H1 (cell line): Measurements from ENCODE around the gene TECR. TPM values are rescaled to one million over a fixed set of nuclear protein-coding genes. Genes with fewer than 3 reads are reported as not detected.

Experiments
- CTCF ChIA-PET: fragments of 300-600 bp; sonication (Branson Sonifier 250); formaldehyde crosslinking; loops from one replicate; lab custom pipeline; 2021; ENCODE audit not compliant: partially characterized antibody; lab: Charles Lee
- POLR2A ChIA-PET: fragments of 300-600 bp; sonication (Branson Sonifier 250); formaldehyde crosslinking; loops from one replicate; lab custom pipeline; 2021; ENCODE audit warnings: inconsistent platforms; ENCODE audit not compliant: partially characterized antibody; lab: Charles Lee
- DNase-seq, 2 experiments: peaks; one replicate each; pipeline versions ENCODE4 v3.0.0 to v3.0.0-alpha.2; 2010 to 2022; ENCODE audit warnings: low spot score in 2 of 2, low read depth in 1 of 2, mixed read lengths in 1 of 2
- FAIRE-seq: peaks from 2 replicates; lab custom pipeline; 2011; peaks lifted over from hg19 to GRCh38; lab: Jason Lieb, UNC
- H2AFZ ChIP-seq: 2 replicates; pipeline ENCODE4 v1.8.1; 2012; ENCODE audit warnings: low read length, inconsistent platforms
- H2AK5ac ChIP-seq: 2 replicates; pipeline ENCODE4 v1.6.1; 2013; ENCODE audit warnings: low read depth, low read length
- H2BK120ac ChIP-seq: replicated peaks from 2 replicates; pipeline ENCODE3; 2013; ENCODE audit warnings: low read depth, low read length, inconsistent platforms
- H2BK12ac ChIP-seq: 2 replicates; pipeline ENCODE4 v1.6.1; 2013; ENCODE audit warnings: low read depth, low read length
- H2BK15ac ChIP-seq: 2 replicates; pipeline ENCODE4 v1.6.1; 2013; ENCODE audit warnings: low read length
- H2BK20ac ChIP-seq: 2 replicates; pipeline ENCODE4 v1.6.1; 2013; ENCODE audit warnings: low read length
- H2BK5ac ChIP-seq: 2 replicates; pipeline ENCODE4 v1.6.1; 2013; ENCODE audit warnings: low read depth, low read length
- H3K14ac ChIP-seq: 2 replicates; pipeline ENCODE4 v1.6.1; 2013; ENCODE audit warnings: inconsistent platforms; ENCODE audit not compliant: insufficient read length
- H3K18ac ChIP-seq: 2 replicates; pipeline ENCODE4 v1.6.1; 2013; ENCODE audit warnings: low read length; ENCODE audit errors: extremely low read depth
- H3K23ac ChIP-seq: 2 replicates; pipeline ENCODE4 v1.6.1; 2013; ENCODE audit warnings: inconsistent platforms; ENCODE audit not compliant: insufficient read length
- H3K23me2 ChIP-seq: 2 replicates; pipeline ENCODE4 v1.6.1; 2013; ENCODE audit warnings: low read depth, low read length
- H3K27ac ChIP-seq: 2 replicates; pipeline ENCODE4 v1.6.1; 2011; ENCODE audit warnings: low read depth, low read length, inconsistent platforms
- H3K27me3 ChIP-seq, 4 experiments: replicated peaks in 1 of 4; 1 replicate in 1 of 4; 2 replicates in 3 of 4; pipeline versions ENCODE4 v1.6.1 to v1.8.1; 2011 to 2013; ENCODE audit warnings: low read length in 3 of 4, mild to moderate bottlenecking in 3 of 4, inconsistent platforms in 2 of 4, mixed read lengths in 2 of 4, moderate library complexity in 1 of 4; ENCODE audit not compliant: control insufficient read depth in 3 of 4, insufficient read depth in 3 of 4; ENCODE audit errors: extremely low read depth in 1 of 4
- H3K36me3 ChIP-seq, 4 experiments: 2 replicates each; pipeline versions ENCODE4 v1.6.1 to v1.8.1; 2011 to 2013; ENCODE audit warnings: mild to moderate bottlenecking in 4 of 4, low read length in 3 of 4, moderate library complexity in 2 of 4, control low read depth in 1 of 4, inconsistent platforms in 1 of 4; ENCODE audit not compliant: insufficient read depth in 4 of 4, control insufficient read depth in 2 of 4
- H3K4ac ChIP-seq: replicated peaks from 2 replicates; pipeline ENCODE3; 2013; ENCODE audit warnings: low read length, low read depth, mixed read lengths, inconsistent platforms; ENCODE audit not compliant: insufficient read length
- H3K4me1 ChIP-seq, 4 experiments: replicated peaks in 1 of 4; 1 replicate in 1 of 4; 2 replicates in 3 of 4; pipeline versions ENCODE4 v1.6.1 to v1.8.1; 2011 to 2013; ENCODE audit warnings: low read length in 3 of 4, inconsistent platforms in 2 of 4, mixed read lengths in 1 of 4; ENCODE audit not compliant: insufficient read depth in 4 of 4, control insufficient read depth in 3 of 4
- H3K4me2 ChIP-seq, 2 experiments: 2 replicates each; pipeline versions ENCODE4 v1.6.1 to v1.8.1; 2011 to 2013; ENCODE audit warnings: low read depth in 2 of 2, low read length in 2 of 2, control low read depth in 1 of 2, inconsistent platforms in 1 of 2, mild to moderate bottlenecking in 1 of 2; ENCODE audit not compliant: insufficient read depth in 1 of 2
- H3K4me3 ChIP-seq, 4 experiments: fragments of 200-600, 300-600 bp in 1 of 4; sonication (generic), shearing (Covaris generic), sonication (Bioruptor Twin) in 1 of 4; 2 replicates each; pipeline versions ENCODE4 v1.5.1 to v1.8.1; 2011 to 2016; ENCODE audit warnings: low read length in 4 of 4, low read depth in 3 of 4, control low read depth in 2 of 4, inconsistent platforms in 2 of 4, mild to moderate bottlenecking in 2 of 4, mixed read lengths in 1 of 4, moderate library complexity in 1 of 4; ENCODE audit not compliant: insufficient read depth in 2 of 4; ENCODE audit errors: extremely low read depth in 1 of 4
- H3K56ac ChIP-seq: replicated peaks from 2 replicates; pipeline ENCODE3; 2013; ENCODE audit warnings: low read depth, mild to moderate bottlenecking, mixed read lengths, low read length, inconsistent platforms; ENCODE audit not compliant: insufficient read length
- H3K79me1 ChIP-seq: 2 replicates; pipeline ENCODE4 v1.6.1; 2013; ENCODE audit warnings: low read depth, low read length, control low read depth
- H3K79me2 ChIP-seq, 2 experiments: 2 replicates each; pipeline versions ENCODE4 v1.6.1 to v1.8.1; 2012 to 2013; ENCODE audit warnings: low read length in 2 of 2, mild to moderate bottlenecking in 2 of 2, inconsistent platforms in 1 of 2; ENCODE audit not compliant: insufficient read depth in 2 of 2, control insufficient read depth in 1 of 2
- H3K9ac ChIP-seq, 4 experiments: replicated peaks in 1 of 4; 1 replicate in 1 of 4; 2 replicates in 3 of 4; pipeline versions ENCODE4 v1.6.1 to v1.8.1; 2011 to 2013; ENCODE audit warnings: low read depth in 3 of 4, low read length in 3 of 4, control low read depth in 2 of 4, mild to moderate bottlenecking in 2 of 4, moderate library complexity in 2 of 4, inconsistent platforms in 1 of 4; ENCODE audit errors: extremely low read depth in 1 of 4
- H3K9me3 ChIP-seq, 2 experiments: 2 replicates each; pipeline versions ENCODE4 v1.6.1 to v1.8.1; 2012 to 2013; ENCODE audit warnings: mild to moderate bottlenecking in 2 of 2, moderate library complexity in 2 of 2, control low read depth in 1 of 2, inconsistent platforms in 1 of 2, low read depth in 1 of 2, low read length in 1 of 2, mixed read lengths in 1 of 2; ENCODE audit not compliant: insufficient read depth in 2 of 2
- H4K20me1 ChIP-seq, 2 experiments: replicated peaks in 1 of 2; 2 replicates each; pipeline versions ENCODE3 to v1.8.1; 2011 to 2013; ENCODE audit warnings: inconsistent platforms in 2 of 2, low read length in 2 of 2, mild to moderate bottlenecking in 1 of 2; ENCODE audit not compliant: insufficient read depth in 2 of 2, control insufficient read depth in 1 of 2
- H4K5ac ChIP-seq: 2 replicates; pipeline ENCODE4 v1.6.1; 2013; ENCODE audit warnings: low read length, low read depth, mixed read lengths, inconsistent platforms; ENCODE audit not compliant: insufficient read length
- H4K8ac ChIP-seq: 2 replicates; pipeline ENCODE4 v1.8.0; 2013; ENCODE audit warnings: mild to moderate bottlenecking, moderate library complexity, low read length, inconsistent platforms; ENCODE audit not compliant: insufficient read depth; ENCODE audit errors: extremely low read depth
- H4K91ac ChIP-seq: replicated peaks from 2 replicates; pipeline ENCODE3; 2013; ENCODE audit warnings: low read length, mixed read lengths, inconsistent platforms; ENCODE audit not compliant: insufficient read length
- RBBP5 ChIP-seq: IDR thresholded peaks from 2 replicates; pipeline ENCODE4 v1.7.1; 2012; ENCODE audit warnings: low read depth, mild to moderate bottlenecking, inconsistent platforms, low read length, moderate library complexity, borderline replicate concordance
- WGBS, 2 experiments: shearing (Covaris generic) in 1 of 2; methylation state at CpG; one replicate each; pipeline versions ENCODE4 v1.1.6 to v1.1.7; 2013 to 2015; ENCODE audit warnings: low lambda C conversion rate in 2 of 2, mixed read lengths in 2 of 2, inconsistent platforms in 1 of 2, low coverage in 1 of 2, missing lambda C conversion rate in 1 of 2; ENCODE audit not compliant: insufficient replicate concordance in 2 of 2, insufficient coverage in 1 of 2, insufficient read length in 1 of 2; ENCODE audit errors: extremely low coverage in 1 of 2, missing lambda C conversion rate in 1 of 2; 5-methylcytosine and 5-hydroxymethylcytosine counted together
- polyA plus RNA-seq, 7 experiments: library from polyadenylated mRNA; depleted of rRNA in 3 of 7; stranded (reverse) in 5 of 7; unstranded in 2 of 7; fragments of >200 nt in 5 of 7; fragments of 200-250 nt in 2 of 7; gene quantifications; 1 replicate in 5 of 7; 2 replicates in 1 of 7; 4 replicates in 1 of 7; pipeline versions ENCODE4 v1.2.1 to v1.2.3, GENCODE V29; 2011 to 2013; ENCODE audit warnings: missing spikeins in 2 of 7, mixed read lengths in 2 of 7
- total RNA-seq: library from RNA; stranded (reverse); fragmentation: NEBNext Ultra II Directional; extraction: Animal tissue kit (Norgen Biotek cat#: 25700); gene quantifications from 2 replicates; pipeline ENCODE4 v1.2.1, GENCODE V29; 2021

The TECR gene
- total and polyA plus RNA-seq, 2 of the 8 experiments (the other 6 are each of a cell fraction or from before 2014, with no cell fraction given), result 172 to 405 TPM

- Histone ChIP-seq H2AK5ac (no peak overlapping the region), H4K20me1 (peaks cover 0 to 15% of the 10 kb centered on the region in 2 experiments), H2AFZ (no peak overlapping the region), H3K9me3 (no peaks in the 10 kb centered on the region), H2BK20ac (no peak overlapping the region), H3K27ac (no peak overlapping the region), H3K4me3 (no peak overlapping the region), H3K79me2 (peaks cover 0 to 21% of the 10 kb centered on the region in 2 experiments; a peak in 2 of 4 replicates), H3K56ac (no peak overlapping the region), H3K23me2 (no peaks in the 10 kb centered on the region; the same call in 1 of the 2 replicates), H2BK120ac (no peak overlapping the region), H3K4me1 (peaks cover 0 to 24% (median 20%) of the 10 kb centered on the region in 4 experiments; a peak in 6 of 7 replicates), H3K27me3 (no peaks in the 10 kb centered on the region), H3K9ac (no peak overlapping the region), H3K4me2 (no peak overlapping the region), H2BK15ac (no peak overlapping the region), H3K18ac (no peak overlapping the region), H4K91ac (no peak overlapping the region), H4K8ac (no peak overlapping the region; the same call in 1 of the 2 replicates), H3K79me1 (no peaks in the 10 kb centered on the region; the same call in none of the 2 replicates), H3K23ac (no peak overlapping the region), H4K5ac (no peak overlapping the region), H3K36me3 (peaks cover 0 to 16% (median 6%) of the 10 kb centered on the region in 4 experiments; a peak in 3 of 8 replicates), H2BK5ac (no peak overlapping the region), H3K14ac (no peak overlapping the region), H3K4ac (no peak overlapping the region), H2BK12ac (no peak overlapping the region)
- WGBS, 2 experiments, result 93% methylated on average over 11 of the region's 11 CpGs; no CpG with 5 or more reads in 1 of the 2 experiments
- FAIRE-seq, result no peak
- ChIA-PET POLR2A (interaction anchor here (1.0 to 1.2 kb wide), 2 partner anchors 119 to 553 kb away, joined by 3 read pairs; no protein-coding TSS in a partner anchor), CTCF (interaction anchor here (0.7 to 0.9 kb wide), 2 partner anchors 10 to 157 kb away, joined by 3 to 4 read pairs; no protein-coding TSS in a partner anchor)
- no peak for TF ChIP-seq RBBP5
- DNase-seq, result no peak
These were observed 37.7 kb downstream of the TECR start for GRCh38 chr19:14567079-14567478.
